Keratinocyte (primary cell): ENCODE data around the gene CFLAR. TPM values are rescaled to one million over a fixed set of nuclear protein-coding genes. Genes with fewer than 3 reads are reported as not detected.

Source experiments
- DNase-seq: peaks from one replicate; pipeline ENCODE4 v3.0.0-alpha.2; 2011; ENCODE audit warnings: low read depth, missing footprints, low spot score
- FAIRE-seq: peaks from 2 replicates; lab custom pipeline; 2011; peaks lifted over from hg19 to GRCh38; lab: Jason Lieb, UNC
- H2AFZ ChIP-seq: 2 replicates; pipeline ENCODE4 v1.6.0; 2012; ENCODE audit warnings: low read length, control low read depth, inconsistent platforms; ENCODE audit not compliant: control insufficient read depth
- H3K27ac ChIP-seq: 2 replicates; pipeline ENCODE4 v1.5.1; 2011; ENCODE audit warnings: low read length; ENCODE audit not compliant: control insufficient read depth, insufficient read depth
- H3K27me3 ChIP-seq: 3 replicates; pipeline ENCODE4 v1.6.0; 2011; ENCODE audit warnings: low read length; ENCODE audit not compliant: control insufficient read depth, insufficient read depth; ENCODE audit errors: extremely low read depth
- H3K36me3 ChIP-seq, 2 experiments: 2 replicates in 1 of 2; 3 replicates in 1 of 2; pipeline ENCODE4 v1.5.1; 2011; ENCODE audit warnings: low read length in 2 of 2, mild to moderate bottlenecking in 1 of 2; ENCODE audit not compliant: control insufficient read depth in 2 of 2, insufficient read depth in 2 of 2; ENCODE audit errors: extremely low read depth in 1 of 2
- H3K4me1 ChIP-seq: 3 replicates; pipeline ENCODE4 v1.5.1; 2011; ENCODE audit warnings: low read length; ENCODE audit not compliant: control insufficient read depth, insufficient read depth; ENCODE audit errors: extremely low read depth
- H3K4me2 ChIP-seq: 3 replicates; pipeline ENCODE4 v1.6.0; 2011; ENCODE audit warnings: low read depth, low read length; ENCODE audit not compliant: control insufficient read depth, insufficient read depth; ENCODE audit errors: extremely low read depth
- H3K4me3 ChIP-seq, 3 experiments: fragments of 200-600 bp in 1 of 3; sonication (generic) in 1 of 3; 2 replicates in 2 of 3; 3 replicates in 1 of 3; pipeline ENCODE4 v1.5.1; 2011 to 2016; ENCODE audit warnings: low read length in 3 of 3, mild to moderate bottlenecking in 3 of 3, control low read depth in 2 of 3, inconsistent platforms in 1 of 3, low read depth in 1 of 3, mixed read lengths in 1 of 3, mixed run types in 1 of 3, moderate library complexity in 1 of 3; ENCODE audit not compliant: control insufficient read depth in 2 of 3, insufficient read depth in 2 of 3; ENCODE audit errors: extremely low read depth in 1 of 3
- H3K79me2 ChIP-seq: 2 replicates; pipeline ENCODE4 v1.6.0; 2012; ENCODE audit warnings: low read length; ENCODE audit not compliant: control insufficient read depth, insufficient read depth
- H3K9ac ChIP-seq: 3 replicates; pipeline ENCODE4 v1.6.0; 2011; ENCODE audit warnings: low read length; ENCODE audit not compliant: control insufficient read depth, insufficient read depth; ENCODE audit errors: extremely low read depth
- H3K9me1 ChIP-seq: 3 replicates; pipeline ENCODE4 v1.6.0; 2011; ENCODE audit warnings: low read length; ENCODE audit not compliant: control insufficient read depth, insufficient read depth; ENCODE audit errors: extremely low read depth
- H3K9me3 ChIP-seq: 2 replicates; pipeline ENCODE4 v1.5.1; 2012; ENCODE audit warnings: low read depth, low read length; ENCODE audit not compliant: control insufficient read depth
- H4K20me1 ChIP-seq: 3 replicates; pipeline ENCODE4 v1.6.0; 2011; ENCODE audit warnings: low read length; ENCODE audit not compliant: control insufficient read depth, insufficient read depth; ENCODE audit errors: extremely low read depth
- CTCF ChIP-seq, 3 experiments: IDR thresholded peaks in 1 of 3; conservative IDR thresholded peaks in 1 of 3; optimal IDR thresholded peaks in 1 of 3; 2 replicates in 2 of 3; 3 replicates in 1 of 3; pipeline versions ENCODE3 to v1.5.1; 2011; ENCODE audit warnings: low read length in 3 of 3, mild to moderate bottlenecking in 3 of 3, moderate library complexity in 2 of 3, control low read depth in 1 of 3, inconsistent platforms in 1 of 3; ENCODE audit not compliant: insufficient read depth in 2 of 3; ENCODE audit errors: extremely low read depth in 1 of 3
- EZH2 ChIP-seq: IDR thresholded peaks from one replicate; pipeline ENCODE4 v1.6.1; 2012; ENCODE audit warnings: inconsistent platforms, mild to moderate bottlenecking, low read length, moderate library complexity
- dilution Hi-C: fragments of 300-500 bp; cut with MboI; formaldehyde crosslinking; loops from one replicate; pipeline ENCODE4 v1.7.0; 2020; ENCODE audit warnings: low sequenced_read_pairs; ENCODE audit not compliant: extremely low pct_ligation_motif_present
- polyA plus RNA-seq, 5 experiments: library from polyadenylated mRNA; depleted of rRNA in 3 of 5; stranded (reverse) in 3 of 5; stranded (forward) in 1 of 5; unstranded in 1 of 5; fragments of >200 nt; gene quantifications; 1 replicate in 1 of 5; 2 replicates in 3 of 5; 3 replicates in 1 of 5; pipeline versions ENCODE4 v1.2.1 to v1.2.3, GENCODE V29; 2011 to 2012; ENCODE audit warnings: missing spikeins in 2 of 5, low read depth in 1 of 5, low replicate concordance in 1 of 5

Gene CFLAR
- polyA plus RNA-seq, 1 donor (not counting 4 experiments of a cell fraction or from before 2014, with no cell fraction given) = 37.3 TPM

GRCh38 chr2:201188449-201188848, 72.5 kb downstream of the CFLAR start:
- TF ChIP-seq CTCF (optimal IDR thresholded peaks at IDR 0.05 in 1 of 3, IDR thresholded peaks at IDR 0.05 in 1 of 3, conservative IDR thresholded peaks at IDR 0.05 in 1 of 3; ENCODE audit: extremely low read depth in 1 of 3, insufficient read depth in 2 of 3, low read length in 3 of 3) (no peak), EZH2 (no peak)
- Histone ChIP-seq H2AFZ (no peak overlapping the region), H3K27me3 (no peaks in the 10 kb centered on the region), H3K4me1 (no peaks in the 10 kb centered on the region), H3K9ac (no peak overlapping the region), H3K36me3 (no peaks in the 10 kb centered on the region), H3K27ac (no peak overlapping the region), H4K20me1 (no peaks in the 10 kb centered on the region), H3K9me1 (no peaks in the 10 kb centered on the region), H3K79me2 (peaks cover under 1% of the 10 kb centered on the region), H3K9me3 (no peaks in the 10 kb centered on the region), H3K4me2 (no peak overlapping the region), H3K4me3 (no peak overlapping the region)
- FAIRE-seq = no peak
- dilution Hi-C loops = no loop called here
- DNase-seq = no peak

DNA sequence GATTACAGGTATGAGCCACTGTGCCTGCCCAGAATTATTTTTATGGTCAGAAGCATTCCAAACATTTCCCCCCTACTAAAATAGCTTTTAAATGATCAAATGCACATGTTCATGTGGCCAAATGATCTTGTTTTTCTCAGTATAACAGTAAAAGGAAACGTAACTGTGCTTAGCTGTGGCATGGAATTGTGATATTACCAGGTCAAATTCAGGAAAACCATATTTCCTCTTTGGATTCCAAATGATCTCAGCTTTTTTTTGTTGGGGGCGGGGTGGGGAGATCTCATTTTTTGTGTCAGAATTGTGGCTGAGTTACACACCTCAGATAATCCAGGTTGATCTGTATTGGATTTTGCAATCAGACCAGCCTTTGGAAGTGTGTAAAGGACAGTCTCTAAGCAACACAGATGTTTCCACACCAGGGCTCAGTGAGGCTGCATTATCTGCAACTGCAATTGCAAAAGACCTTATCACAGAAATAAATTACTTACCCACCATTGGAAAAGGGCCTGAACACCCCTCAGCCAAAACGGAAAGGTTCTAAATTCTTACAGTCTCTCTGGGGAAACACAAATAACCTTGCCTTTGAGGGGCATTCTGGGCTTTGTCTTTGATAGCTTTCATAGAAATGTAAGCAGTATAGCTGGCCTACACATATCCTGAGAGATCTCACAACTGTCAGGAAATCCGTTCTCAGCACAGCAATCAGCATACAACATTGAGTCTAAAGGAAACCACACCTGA, 75.3 kb downstream of the CFLAR start:
- Histone ChIP-seq H3K4me1 (no peaks in the 10 kb centered on the region), H3K4me3 (no peak overlapping the region), H3K4me2 (no peak overlapping the region), H3K9ac (no peak overlapping the region), H2AFZ (no peak overlapping the region), H3K27me3 (no peaks in the 10 kb centered on the region), H3K9me1 (no peaks in the 10 kb centered on the region), H3K9me3 (no peaks in the 10 kb centered on the region), H3K79me2 (no peaks in the 10 kb centered on the region), H4K20me1 (no peaks in the 10 kb centered on the region), H3K27ac (no peak overlapping the region), H3K36me3 (peaks cover 2 to 3% of the 10 kb centered on the region in 2 experiments)
- DNase-seq = no peak
- dilution Hi-C loops = no loop called here
- no peak for TF ChIP-seq EZH2
- TF ChIP-seq CTCF (optimal IDR thresholded peaks at IDR 0.05 in 1 of 3, IDR thresholded peaks at IDR 0.05 in 1 of 3, conservative IDR thresholded peaks at IDR 0.05 in 1 of 3; ENCODE audit: extremely low read depth in 1 of 3, insufficient read depth in 2 of 3, low read length in 3 of 3) = no peak
- no peak for FAIRE-seq
